Neural cell (in vitro differentiated cells): ENCODE results near the gene CATSPERE.

Experiments
- EP300 ChIP-seq: fragments of 450-650 bp; conservative IDR thresholded peaks from 2 replicates; pipeline ENCODE4 v1.6.1; 2014; ENCODE audit warnings: antibody characterized with exemption, mild to moderate bottlenecking, moderate library complexity; ENCODE audit not compliant: poor library complexity, severe bottlenecking
- EZH2 ChIP-seq: fragments of 200-600, 300-800 bp; shearing (Covaris generic), sonication (generic); IDR thresholded peaks from 2 replicates; pipeline ENCODE4 v1.6.1; 2014; ENCODE audit warnings: antibody characterized with exemption, low read length, borderline replicate concordance, mild to moderate bottlenecking; ENCODE audit not compliant: insufficient read depth, poor library complexity, severe bottlenecking
- POLR2AphosphoS5 ChIP-seq: IDR thresholded peaks from 2 replicates; pipeline ENCODE4 v1.6.1; 2012
- RAD21 ChIP-seq: fragments of 450-650 bp; conservative IDR thresholded peaks from 2 replicates; pipeline ENCODE4 v1.6.1; 2014; ENCODE audit warnings: antibody characterized with exemption, mild to moderate bottlenecking, moderate library complexity
- SMC3 ChIP-seq: fragments of 450-650 bp; conservative IDR thresholded peaks from 2 replicates; pipeline ENCODE4 v1.6.1; 2014; ENCODE audit warnings: antibody characterized with exemption, mild to moderate bottlenecking, moderate library complexity; ENCODE audit not compliant: poor library complexity
- TF ChIP-seq, protein P1 (sequence below): IDR thresholded peaks from 2 replicates; pipeline ENCODE4 v1.6.1; 2012; ENCODE audit warnings: borderline replicate concordance
- TF ChIP-seq, protein P2 (sequence below): fragments of 450-650 bp; IDR thresholded peaks from 2 replicates; pipeline ENCODE4 v1.5.1; 2014; ENCODE audit warnings: antibody characterized with exemption, mild to moderate bottlenecking, moderate library complexity; ENCODE audit not compliant: poor library complexity, severe bottlenecking

DNA sequence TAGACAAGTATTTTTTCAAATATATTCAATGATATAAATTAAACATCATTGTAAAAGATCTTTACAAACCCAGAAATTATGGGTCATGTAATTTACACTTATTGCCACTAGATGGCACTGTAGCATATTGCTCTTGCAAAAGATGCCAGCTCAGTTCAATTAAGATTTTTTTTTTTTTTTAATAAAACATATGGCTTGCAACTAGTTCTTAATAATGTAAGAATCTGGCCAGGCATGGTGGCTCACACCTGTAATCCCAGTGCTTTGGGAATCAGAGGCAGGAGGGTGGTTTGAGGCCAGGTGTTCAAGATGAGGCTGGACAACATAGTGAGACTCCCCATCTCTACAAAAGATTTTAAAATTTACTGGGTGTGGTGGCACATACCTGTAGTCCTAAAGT, 142.4 kb downstream of the CATSPERE start:
- TF ChIP-seq, protein P1, sequence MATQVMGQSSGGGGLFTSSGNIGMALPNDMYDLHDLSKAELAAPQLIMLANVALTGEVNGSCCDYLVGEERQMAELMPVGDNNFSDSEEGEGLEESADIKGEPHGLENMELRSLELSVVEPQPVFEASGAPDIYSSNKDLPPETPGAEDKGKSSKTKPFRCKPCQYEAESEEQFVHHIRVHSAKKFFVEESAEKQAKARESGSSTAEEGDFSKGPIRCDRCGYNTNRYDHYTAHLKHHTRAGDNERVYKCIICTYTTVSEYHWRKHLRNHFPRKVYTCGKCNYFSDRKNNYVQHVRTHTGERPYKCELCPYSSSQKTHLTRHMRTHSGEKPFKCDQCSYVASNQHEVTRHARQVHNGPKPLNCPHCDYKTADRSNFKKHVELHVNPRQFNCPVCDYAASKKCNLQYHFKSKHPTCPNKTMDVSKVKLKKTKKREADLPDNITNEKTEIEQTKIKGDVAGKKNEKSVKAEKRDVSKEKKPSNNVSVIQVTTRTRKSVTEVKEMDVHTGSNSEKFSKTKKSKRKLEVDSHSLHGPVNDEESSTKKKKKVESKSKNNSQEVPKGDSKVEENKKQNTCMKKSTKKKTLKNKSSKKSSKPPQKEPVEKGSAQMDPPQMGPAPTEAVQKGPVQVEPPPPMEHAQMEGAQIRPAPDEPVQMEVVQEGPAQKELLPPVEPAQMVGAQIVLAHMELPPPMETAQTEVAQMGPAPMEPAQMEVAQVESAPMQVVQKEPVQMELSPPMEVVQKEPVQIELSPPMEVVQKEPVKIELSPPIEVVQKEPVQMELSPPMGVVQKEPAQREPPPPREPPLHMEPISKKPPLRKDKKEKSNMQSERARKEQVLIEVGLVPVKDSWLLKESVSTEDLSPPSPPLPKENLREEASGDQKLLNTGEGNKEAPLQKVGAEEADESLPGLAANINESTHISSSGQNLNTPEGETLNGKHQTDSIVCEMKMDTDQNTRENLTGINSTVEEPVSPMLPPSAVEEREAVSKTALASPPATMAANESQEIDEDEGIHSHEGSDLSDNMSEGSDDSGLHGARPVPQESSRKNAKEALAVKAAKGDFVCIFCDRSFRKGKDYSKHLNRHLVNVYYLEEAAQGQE, result no peak
- TF ChIP-seq POLR2AphosphoS5 (no peak), EZH2 (no peak), RAD21 (peak; percentile 87), SMC3 (peak; percentile 86), EP300 (no peak)
- TF ChIP-seq, protein P2, sequence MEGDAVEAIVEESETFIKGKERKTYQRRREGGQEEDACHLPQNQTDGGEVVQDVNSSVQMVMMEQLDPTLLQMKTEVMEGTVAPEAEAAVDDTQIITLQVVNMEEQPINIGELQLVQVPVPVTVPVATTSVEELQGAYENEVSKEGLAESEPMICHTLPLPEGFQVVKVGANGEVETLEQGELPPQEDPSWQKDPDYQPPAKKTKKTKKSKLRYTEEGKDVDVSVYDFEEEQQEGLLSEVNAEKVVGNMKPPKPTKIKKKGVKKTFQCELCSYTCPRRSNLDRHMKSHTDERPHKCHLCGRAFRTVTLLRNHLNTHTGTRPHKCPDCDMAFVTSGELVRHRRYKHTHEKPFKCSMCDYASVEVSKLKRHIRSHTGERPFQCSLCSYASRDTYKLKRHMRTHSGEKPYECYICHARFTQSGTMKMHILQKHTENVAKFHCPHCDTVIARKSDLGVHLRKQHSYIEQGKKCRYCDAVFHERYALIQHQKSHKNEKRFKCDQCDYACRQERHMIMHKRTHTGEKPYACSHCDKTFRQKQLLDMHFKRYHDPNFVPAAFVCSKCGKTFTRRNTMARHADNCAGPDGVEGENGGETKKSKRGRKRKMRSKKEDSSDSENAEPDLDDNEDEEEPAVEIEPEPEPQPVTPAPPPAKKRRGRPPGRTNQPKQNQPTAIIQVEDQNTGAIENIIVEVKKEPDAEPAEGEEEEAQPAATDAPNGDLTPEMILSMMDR, result peak; percentile 85
